Activated naive CD8-positive, alpha-beta T cell treated with anti-CD3 and anti-CD28 coated beads, Interleukin-2, amount 50 U/mL, for 24 hours (primary cell): ENCODE results near the gene DRC7.

Experiments
- ATAC-seq: fragments of 150-1000 bp; cut with Tn5 transposase; one replicate; pipeline ENCODE4 v1.10.0; 2021
- DNase-seq: peaks from one replicate; pipeline ENCODE4 v3.0.0; 2021
- H3K27ac Mint-ChIP-seq: one replicate; pipeline ENCODE4 v1.8.0; 2021; ENCODE audit warnings: mild to moderate bottlenecking, mixed read lengths
- H3K27me3 Mint-ChIP-seq: one replicate; pipeline ENCODE4 v1.8.0; 2021; ENCODE audit warnings: mixed read lengths
- H3K36me3 Mint-ChIP-seq: one replicate; pipeline ENCODE4 v1.8.0; 2021; ENCODE audit warnings: low read depth, mixed read lengths
- H3K4me1 Mint-ChIP-seq: one replicate; pipeline ENCODE4 v1.8.0; 2021; ENCODE audit warnings: mixed read lengths
- H3K4me3 Mint-ChIP-seq: one replicate; pipeline ENCODE4 v1.8.0; 2021; ENCODE audit warnings: mild to moderate bottlenecking, moderate library complexity, mixed read lengths
- H3K9me3 Mint-ChIP-seq: one replicate; pipeline ENCODE4 v1.8.0; 2021; ENCODE audit warnings: mixed read lengths

Gene DRC7

DNA sequence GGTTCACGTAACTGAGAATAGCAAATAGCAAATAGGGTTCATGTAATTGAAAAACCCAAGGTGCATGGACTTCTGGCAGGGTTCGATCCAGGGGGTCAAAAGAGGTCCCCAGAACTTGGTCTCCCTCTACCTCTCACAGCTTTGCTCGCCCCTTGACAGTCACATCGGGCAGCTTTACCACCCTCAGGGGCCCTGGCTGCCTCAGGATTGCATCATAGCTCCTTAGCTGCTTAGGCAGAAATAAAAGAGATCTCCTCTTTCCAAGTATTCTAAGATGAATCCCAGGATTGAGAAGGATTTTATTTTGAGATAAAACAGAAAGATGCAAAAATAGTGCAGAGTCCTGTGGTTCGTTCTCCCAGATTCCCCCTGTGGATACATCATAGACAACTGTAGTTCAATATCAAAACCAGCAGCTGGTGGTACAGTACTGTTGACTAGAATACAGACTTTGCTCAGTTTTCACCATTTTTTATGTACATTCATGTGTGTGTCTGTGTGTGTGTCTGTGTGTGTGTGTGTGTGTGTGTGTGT, 13.7 kb upstream of the DRC7 start:
- Mint-ChIP-seq H3K36me3 (no peaks in the 10 kb centered on the region), H3K4me1 (no peaks in the 10 kb centered on the region), H3K9me3 (no peaks in the 10 kb centered on the region), H3K4me3 (no peak overlapping the region), H3K27ac (no peak overlapping the region), H3K27me3 (no peaks in the 10 kb centered on the region)
- no peak for ATAC-seq
- DNase-seq: no peak

DNA sequence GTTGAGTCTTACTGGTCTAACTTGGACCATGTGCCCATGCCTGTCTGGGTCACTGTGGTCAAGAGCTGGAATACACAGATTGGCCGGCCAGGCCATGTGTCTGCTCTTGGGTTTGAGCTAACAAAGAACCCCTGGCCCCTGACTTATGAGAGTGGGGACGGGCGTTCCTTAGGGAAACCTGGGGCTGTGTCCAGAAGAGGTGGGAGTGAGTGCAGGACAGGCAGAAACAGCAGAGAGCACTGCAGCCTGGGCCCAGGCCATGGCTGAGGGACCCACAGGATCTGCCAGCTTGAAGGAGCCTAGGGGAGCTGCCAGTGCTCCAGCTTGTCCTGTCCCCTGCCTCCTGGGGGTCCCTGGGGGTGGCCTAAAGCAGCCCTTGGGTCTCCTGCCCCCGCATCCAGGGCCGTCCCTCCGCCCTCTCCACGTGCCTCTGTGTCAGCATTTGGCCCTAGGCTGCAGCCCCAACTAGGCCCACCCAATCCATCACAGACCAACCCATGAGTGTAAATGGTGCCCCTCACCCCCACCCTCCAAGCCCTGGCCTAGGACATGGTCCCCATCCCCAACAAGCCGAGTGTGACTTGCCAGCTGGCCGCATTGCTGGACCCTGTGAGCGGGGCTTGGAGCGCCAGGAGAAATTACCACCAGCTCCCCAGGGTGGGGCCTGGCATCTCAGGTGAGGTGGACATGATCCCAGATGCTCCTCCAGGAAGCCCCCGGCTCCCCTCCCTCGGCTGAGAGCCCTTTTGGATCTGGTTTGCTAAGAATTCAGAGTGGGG, 12.5 kb upstream of the DRC7 start:
- ATAC-seq (no peak), DNase-seq (no peak)
- no peaks in the 10 kb centered on the region for H3K27me3 Mint-ChIP-seq
- H3K27ac Mint-ChIP-seq: no peak overlapping the region
- H3K4me3 Mint-ChIP-seq: no peak overlapping the region
- no peaks in the 10 kb centered on the region for H3K36me3 Mint-ChIP-seq
- no peaks in the 10 kb centered on the region for H3K4me1 Mint-ChIP-seq
- no peaks in the 10 kb centered on the region for H3K9me3 Mint-ChIP-seq

DNA sequence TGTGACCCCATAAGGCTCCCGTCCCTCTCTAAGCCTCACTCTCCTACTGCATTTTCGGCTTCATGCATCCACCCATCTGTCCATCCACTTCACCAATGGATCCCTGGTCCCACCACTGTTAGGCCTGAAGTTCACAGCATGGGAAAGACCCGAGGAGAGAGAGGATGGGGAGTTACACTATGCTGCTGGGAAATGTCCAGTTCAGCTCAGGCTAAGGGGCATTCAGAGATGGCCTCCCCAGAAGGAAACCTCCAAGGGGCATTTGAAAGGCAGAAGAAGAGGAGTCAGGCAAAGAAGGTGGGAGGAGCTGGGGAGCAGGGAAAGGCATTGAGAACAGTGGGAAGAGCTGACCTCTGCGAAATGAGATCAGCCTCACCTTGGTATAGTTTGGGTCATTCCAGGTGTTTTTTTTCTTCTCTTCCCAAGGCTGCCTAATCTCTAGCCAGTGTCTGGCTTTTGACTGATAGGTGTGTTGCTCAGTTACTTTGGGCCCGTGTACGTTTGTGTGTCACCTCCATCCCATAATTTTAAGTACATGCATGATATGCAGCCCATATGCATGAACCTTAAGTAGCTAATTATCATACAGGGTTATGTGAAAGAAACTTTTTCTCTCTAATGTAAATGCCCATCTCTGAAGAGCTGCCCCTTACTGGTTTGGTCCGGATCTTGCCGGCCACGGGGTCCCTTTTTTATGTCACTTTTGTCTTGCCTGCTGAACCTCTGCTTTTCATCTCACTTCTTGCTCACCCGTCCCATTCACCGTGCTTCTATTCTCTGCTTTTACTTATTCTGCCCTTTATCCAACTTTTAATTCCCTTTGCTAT, 11.6 kb upstream of the DRC7 start:
- ATAC-seq (no peak), DNase-seq (no peak)
- Mint-ChIP-seq H3K9me3 (no peaks in the 10 kb centered on the region), H3K36me3 (no peaks in the 10 kb centered on the region), H3K4me1 (no peaks in the 10 kb centered on the region), H3K4me3 (no peak overlapping the region), H3K27ac (no peak overlapping the region), H3K27me3 (no peaks in the 10 kb centered on the region)

DNA sequence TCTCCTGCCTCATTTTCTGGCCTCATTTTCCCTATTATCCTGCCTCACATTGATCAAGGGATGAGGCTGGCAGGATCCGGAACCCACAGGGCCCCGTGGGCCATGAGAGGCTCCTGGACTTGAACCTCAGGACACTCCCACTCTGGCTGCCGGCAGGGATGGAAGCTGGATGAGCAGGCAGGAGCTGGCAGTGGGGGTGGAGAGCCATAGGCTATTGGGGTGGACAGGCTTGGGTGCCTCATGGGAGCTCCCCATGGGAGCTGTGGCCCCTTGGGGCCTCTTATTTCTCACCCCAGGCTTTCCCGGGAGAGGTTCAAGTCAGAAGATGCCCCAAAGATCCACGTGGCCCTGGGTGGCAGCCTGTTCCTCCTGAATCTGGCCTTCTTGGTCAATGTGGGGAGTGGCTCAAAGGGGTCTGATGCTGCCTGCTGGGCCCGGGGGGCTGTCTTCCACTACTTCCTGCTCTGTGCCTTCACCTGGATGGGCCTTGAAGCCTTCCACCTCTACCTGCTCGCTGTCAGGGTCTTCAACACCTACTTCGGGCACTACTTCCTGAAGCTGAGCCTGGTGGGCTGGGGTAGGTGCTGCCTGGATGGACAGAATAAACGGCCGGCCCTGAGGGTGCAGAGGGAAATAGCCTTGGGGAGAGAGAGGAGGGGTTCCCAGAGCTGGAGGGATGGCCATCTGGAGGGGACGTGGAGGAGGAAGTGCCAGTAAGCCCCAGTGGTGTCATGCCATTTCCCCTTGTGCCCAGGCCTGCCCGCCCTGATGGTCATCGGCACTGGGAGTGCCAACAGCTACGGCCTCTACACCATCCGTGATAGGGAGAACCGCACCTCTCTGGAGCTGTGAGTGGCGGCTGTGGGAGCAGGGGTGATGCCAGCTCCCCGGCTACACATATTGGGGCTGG, 10.7 kb upstream of the DRC7 start:
- H3K9me3 Mint-ChIP-seq: no peaks in the 10 kb centered on the region
- no peak overlapping the region for H3K4me3 Mint-ChIP-seq
- no peaks in the 10 kb centered on the region for H3K36me3 Mint-ChIP-seq
- DNase-seq (no peak), ATAC-seq (no peak)
- H3K27ac Mint-ChIP-seq: no peak overlapping the region
- H3K4me1 Mint-ChIP-seq: no peaks in the 10 kb centered on the region
- H3K27me3 Mint-ChIP-seq: no peaks in the 10 kb centered on the region

DNA sequence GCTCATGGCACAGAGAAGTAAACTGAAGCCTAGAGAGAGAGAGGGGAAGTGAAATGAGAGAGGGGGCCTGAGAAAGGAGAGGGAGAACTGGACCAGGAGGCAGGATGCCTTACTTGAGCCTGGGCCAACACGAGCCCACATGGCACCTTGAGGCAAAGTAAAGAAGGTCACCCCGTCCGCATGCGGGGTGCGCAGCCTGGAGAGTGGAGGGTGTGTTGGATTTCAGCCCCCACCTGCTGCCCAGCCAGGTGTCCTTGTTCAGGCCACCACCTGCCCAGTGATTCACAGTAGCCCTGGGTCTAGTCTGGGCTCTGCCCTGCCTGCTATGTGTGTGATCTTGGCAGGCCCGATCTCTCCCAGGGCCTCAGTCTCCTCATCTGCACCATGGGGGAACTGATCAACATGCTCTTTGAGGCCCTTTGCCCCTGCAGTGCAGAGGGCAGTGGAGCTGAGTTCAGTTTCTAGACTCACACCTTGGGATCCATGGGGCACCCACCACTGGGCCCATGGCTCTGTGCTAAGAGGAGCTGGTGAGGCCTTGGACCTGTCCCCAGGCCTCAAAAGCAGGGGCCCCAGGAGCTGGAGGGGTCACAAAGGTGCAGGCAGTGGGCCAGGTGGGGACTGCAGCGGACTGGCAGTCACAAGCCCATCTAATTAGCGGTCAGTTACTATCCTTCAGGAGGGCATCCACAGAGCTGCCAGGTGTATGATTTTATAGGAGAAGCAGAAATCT, 9.8 kb upstream of the DRC7 start:
- no peak for DNase-seq
- ATAC-seq: no peak
- no peaks in the 10 kb centered on the region for H3K36me3 Mint-ChIP-seq
- no peaks in the 10 kb centered on the region for H3K27me3 Mint-ChIP-seq
- no peak overlapping the region for H3K27ac Mint-ChIP-seq
- no peaks in the 10 kb centered on the region for H3K9me3 Mint-ChIP-seq
- no peak overlapping the region for H3K4me3 Mint-ChIP-seq
- H3K4me1 Mint-ChIP-seq: peaks cover 8% of the 10 kb centered on the region

DNA sequence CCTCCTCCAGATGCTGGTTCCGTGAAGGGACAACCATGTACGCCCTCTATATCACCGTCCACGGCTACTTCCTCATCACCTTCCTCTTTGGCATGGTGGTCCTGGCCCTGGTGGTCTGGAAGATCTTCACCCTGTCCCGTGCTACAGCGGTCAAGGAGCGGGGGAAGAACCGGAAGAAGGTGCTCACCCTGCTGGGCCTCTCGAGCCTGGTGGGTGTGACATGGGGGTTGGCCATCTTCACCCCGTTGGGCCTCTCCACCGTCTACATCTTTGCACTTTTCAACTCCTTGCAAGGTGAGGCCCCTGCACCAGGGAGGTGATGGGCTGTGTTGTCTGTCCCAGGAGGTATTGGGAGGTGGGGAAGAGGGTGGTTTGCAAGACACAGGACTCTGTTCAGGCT, 9.0 kb upstream of the DRC7 start:
- Mint-ChIP-seq H3K36me3 (no peaks in the 10 kb centered on the region), H3K9me3 (no peaks in the 10 kb centered on the region), H3K4me3 (no peak overlapping the region), H3K4me1 (peaks cover 16% of the 10 kb centered on the region), H3K27me3 (no peaks in the 10 kb centered on the region), H3K27ac (no peak overlapping the region)
- no peak for ATAC-seq
- DNase-seq: no peak

DNA sequence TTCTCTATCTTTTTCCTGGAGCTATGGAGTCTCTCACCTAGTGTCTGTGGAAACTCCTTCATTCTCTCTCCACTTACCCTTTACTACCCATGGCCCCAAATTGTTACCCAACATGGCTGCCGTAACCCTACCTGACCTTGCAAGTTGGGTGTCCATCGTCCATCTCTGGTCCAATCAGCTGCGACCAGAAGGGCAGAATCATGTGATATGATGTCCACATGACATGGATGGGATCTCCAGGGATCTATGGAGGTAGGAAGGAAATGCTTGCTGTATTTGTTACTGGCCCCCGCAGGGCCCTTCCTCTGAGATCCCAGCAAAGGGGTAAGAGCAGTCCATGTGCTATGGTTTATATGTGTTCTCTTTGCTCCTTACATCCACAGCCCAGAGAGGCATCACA, 8.0 kb upstream of the DRC7 start:
- Mint-ChIP-seq H3K4me1 (peaks cover 19% of the 10 kb centered on the region), H3K27me3 (no peaks in the 10 kb centered on the region), H3K27ac (no peak overlapping the region), H3K36me3 (no peaks in the 10 kb centered on the region), H3K4me3 (no peak overlapping the region), H3K9me3 (no peaks in the 10 kb centered on the region)
- DNase-seq (no peak), ATAC-seq (no peak)

DNA sequence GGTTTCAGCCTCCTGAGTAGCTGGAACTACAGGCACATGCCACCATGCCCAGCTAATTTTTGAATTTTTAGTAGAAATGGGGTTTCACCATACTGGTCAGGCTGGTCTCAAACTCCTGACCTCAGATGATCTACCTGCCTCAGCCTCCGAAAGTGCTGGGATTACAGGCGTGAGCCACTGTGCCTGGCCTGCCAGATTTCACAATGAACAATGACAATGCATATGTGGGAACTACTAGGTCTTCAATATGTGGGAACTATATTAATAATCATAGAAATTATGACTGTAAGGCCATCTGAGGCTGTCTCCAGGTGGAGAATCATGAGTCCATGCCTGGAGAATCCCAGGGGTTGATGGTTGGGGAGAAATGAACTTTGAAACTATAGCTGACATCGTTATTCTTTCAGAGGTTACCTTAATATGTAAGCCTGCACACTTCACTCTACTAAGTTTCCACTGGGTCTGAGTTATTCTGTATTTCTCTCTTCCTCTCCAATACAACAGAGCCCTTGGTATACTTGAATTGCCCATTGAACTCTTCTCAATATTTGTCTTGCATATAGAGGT, 7.2 kb upstream of the DRC7 start:
- H3K4me1 Mint-ChIP-seq: peaks cover 19% of the 10 kb centered on the region
- no peak overlapping the region for H3K27ac Mint-ChIP-seq
- H3K27me3 Mint-ChIP-seq: no peaks in the 10 kb centered on the region
- ATAC-seq (no peak), DNase-seq (no peak)
- no peak overlapping the region for H3K4me3 Mint-ChIP-seq
- no peaks in the 10 kb centered on the region for H3K9me3 Mint-ChIP-seq
- no peaks in the 10 kb centered on the region for H3K36me3 Mint-ChIP-seq

DNA sequence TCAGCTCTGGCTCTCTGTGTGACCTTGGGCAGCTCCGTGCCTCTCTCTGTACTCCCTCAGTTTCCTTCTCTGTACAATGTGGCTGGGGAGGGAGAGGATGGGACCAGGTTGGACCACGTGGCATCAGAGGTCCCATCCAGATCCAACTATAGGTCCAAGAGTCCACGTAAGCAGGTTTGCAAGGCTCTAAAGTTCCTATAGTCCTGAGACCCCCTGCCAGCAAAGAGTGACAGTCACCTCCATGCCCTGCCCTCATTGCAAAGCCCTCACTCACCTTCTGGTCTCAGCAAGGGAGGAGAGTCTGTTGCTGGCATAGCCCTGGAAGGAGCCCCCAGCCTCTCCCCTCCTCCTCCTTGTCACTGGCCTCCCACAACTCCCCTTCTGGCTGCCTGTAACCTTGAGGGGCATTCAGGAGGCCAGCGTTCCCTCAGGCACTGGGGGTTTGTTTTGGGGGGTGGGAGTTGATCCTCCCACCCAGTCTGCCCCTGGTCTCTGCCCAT, 6.1 kb upstream of the DRC7 start:
- H3K4me3 Mint-ChIP-seq: no peak overlapping the region
- H3K9me3 Mint-ChIP-seq: no peaks in the 10 kb centered on the region
- peaks cover 19% of the 10 kb centered on the region for H3K4me1 Mint-ChIP-seq
- H3K36me3 Mint-ChIP-seq: no peaks in the 10 kb centered on the region
- DNase-seq: no peak
- ATAC-seq: no peak
- H3K27me3 Mint-ChIP-seq: no peaks in the 10 kb centered on the region
- no peak overlapping the region for H3K27ac Mint-ChIP-seq

DNA sequence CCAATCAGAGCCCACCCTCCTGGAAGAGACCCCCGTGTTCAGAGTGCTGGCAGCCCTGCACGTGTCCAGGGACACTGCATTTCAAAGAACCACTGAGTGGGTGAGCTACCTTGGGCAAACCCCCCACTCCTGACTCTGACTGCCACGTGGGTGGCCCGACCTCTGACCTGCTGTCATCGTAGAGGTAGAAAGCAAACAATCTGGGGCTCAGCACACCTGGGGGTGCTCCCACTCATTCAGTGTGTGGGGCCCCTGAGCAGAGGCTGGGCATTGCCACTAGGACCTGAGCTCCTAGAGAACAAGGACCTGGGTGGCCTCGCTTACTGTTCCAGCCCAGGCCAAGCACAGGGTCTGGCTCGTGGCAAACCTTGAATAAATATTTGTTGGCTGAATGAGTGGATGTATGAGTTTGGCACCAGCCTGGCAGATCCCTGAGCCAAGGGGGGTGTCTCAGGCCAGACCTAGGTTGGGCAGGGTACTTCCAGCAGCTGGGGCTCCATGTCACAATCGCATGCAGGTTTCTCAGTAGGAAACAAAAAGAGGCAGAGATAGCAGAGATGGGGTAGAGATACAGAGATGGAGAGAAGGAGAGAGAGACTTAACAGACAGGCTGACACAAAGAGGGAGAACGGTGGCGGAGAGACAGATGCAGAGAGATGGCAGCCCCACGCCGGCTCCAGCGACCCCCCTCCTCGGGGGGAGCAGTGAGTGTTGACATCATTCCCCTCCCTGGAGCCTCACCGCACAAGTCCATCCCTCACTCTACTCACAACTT, 5.4 kb upstream of the DRC7 start:
- H3K27me3 Mint-ChIP-seq: no peaks in the 10 kb centered on the region
- peak overlapping the region; percentile 76 for H3K27ac Mint-ChIP-seq
- no peak for DNase-seq
- H3K9me3 Mint-ChIP-seq: no peaks in the 10 kb centered on the region
- ATAC-seq: no peak
- peak overlapping the region; percentile 3 for H3K4me3 Mint-ChIP-seq
- no peaks in the 10 kb centered on the region for H3K36me3 Mint-ChIP-seq
- H3K4me1 Mint-ChIP-seq: peaks cover 19% of the 10 kb centered on the region

DNA sequence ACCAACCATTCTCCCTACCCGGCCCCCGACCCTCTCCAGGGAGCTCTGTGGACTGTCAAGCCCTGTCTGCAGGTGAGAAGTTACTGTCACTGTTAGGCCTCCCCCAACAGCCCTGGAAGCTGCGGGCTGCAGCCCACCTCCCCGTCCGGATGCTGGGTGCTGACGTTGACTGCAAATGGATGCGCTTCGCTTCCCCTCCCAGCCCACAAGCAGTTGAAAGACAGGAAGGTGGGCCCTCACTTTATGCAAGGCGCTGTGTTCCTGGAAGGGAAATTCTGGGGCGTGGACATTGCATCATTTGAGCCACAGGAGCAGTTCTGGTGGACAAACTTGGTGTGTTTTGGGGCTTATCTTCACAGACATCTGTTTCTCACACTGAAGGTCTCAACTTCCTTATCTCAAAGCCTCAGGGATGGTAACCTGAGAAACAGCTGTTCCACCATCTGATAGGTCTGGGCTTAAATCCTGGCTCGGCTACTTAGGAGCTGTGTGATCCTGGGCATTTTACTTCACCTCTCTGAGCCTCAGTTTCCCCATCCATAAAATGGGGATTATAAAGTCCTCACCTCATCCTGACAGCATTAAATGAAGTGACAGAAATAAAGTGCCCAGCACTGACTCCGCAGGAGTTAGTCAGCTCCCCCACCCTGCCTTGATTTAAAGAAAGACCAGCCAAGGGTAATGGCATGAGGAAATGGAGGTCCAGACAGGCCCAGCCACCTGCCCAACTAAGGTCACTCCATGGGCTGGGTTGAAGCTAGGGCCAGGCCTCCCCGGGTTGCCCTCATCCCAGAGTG, 4.6 kb upstream of the DRC7 start:
- H3K27ac Mint-ChIP-seq: peak overlapping the region; percentile 79
- DNase-seq (peak; percentile 52), ATAC-seq (peak; percentile 67)
- no peaks in the 10 kb centered on the region for H3K36me3 Mint-ChIP-seq
- peak overlapping the region; percentile 3 for H3K4me3 Mint-ChIP-seq
- H3K27me3 Mint-ChIP-seq: no peaks in the 10 kb centered on the region
- H3K9me3 Mint-ChIP-seq: no peaks in the 10 kb centered on the region
- peaks cover 26% of the 10 kb centered on the region for H3K4me1 Mint-ChIP-seq

DNA sequence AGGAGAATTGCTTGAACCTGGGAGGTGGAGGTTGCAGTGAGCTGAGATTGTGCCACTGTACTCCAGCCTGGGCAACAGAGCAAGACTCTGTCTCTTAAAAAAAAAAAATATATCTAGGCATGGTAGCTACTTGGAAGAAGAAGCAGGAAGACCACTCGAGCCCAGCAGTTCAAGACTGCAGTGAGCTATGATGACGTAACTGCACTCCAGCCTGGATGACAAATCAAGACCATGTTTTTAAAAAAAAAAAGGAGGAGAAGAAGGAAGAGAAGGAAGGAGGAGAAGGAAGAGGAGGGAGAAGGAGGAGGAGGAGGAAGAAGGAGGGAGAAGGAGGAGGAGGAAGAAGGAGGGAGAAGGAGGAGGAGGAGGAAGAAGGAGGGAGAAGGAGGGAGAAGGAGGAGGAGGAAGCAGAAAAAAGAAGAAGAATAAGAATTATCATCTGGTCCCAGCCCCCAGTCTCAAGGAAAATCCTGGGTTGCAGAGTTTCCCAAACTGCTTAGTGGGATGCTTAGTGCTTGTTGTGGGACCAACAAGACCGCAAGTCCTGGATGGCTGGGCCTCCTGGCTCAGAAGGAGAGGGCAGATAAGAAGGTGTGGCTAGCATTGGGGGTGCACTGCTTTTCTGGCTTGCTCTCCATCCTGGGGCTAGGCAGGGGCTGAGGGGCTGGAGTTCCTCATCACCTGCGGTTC, 3.7 kb upstream of the DRC7 start:
- H3K9me3 Mint-ChIP-seq: no peaks in the 10 kb centered on the region
- DNase-seq (no peak), ATAC-seq (no peak)
- H3K27ac Mint-ChIP-seq: no peak overlapping the region
- H3K4me1 Mint-ChIP-seq: peaks cover 31% of the 10 kb centered on the region
- H3K27me3 Mint-ChIP-seq: no peaks in the 10 kb centered on the region
- no peak overlapping the region for H3K4me3 Mint-ChIP-seq
- no peaks in the 10 kb centered on the region for H3K36me3 Mint-ChIP-seq
